DMS 273 treated with DMSO at 0.1 percent for 48 hours (cell line): ENCODE results near the gene CARMIL3.

ENCODE experiments used
- DNase-seq: peaks from one replicate; lab custom pipeline; 2025; lab: John Stamatoyannopoulos, UW

Gene CARMIL3

DNA sequence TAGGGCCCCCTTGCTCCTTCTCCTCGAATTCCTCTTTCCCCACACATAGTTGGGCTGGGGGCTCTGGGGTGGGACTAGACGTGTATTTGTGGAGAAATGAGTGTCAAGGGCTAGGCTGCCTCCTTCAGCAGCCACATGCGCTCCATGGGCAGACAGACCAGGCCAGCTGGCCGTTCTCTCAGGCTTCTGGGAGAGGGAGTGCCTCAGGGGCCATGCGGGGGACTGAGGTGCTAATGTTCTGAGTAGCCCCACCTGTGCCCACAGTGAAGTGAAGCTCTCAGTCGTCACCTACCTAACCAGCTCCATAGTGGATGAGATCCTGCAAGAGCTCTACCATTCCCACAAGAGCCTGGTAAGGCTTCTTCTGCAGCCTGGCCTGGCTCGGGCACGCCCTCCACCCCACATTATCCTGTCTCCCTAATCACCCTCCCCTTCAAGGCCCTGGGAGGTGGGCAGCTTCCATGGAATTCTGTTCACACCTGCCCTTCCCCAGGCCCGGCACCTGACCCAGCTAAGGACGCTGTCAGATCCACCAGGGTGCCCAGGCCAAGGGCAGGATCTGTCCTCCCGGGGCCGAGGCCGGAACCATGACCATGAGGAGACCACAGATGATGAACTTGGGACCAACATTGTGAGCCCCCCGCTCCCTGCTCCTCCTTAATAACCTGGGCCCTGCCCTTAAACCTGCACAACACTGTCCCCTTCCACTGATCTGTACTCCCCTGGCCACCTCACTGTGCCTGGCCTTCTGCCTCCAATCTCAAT is 10.6 kb downstream of the CARMIL3 start:
- no peak for DNase-seq

DNA sequence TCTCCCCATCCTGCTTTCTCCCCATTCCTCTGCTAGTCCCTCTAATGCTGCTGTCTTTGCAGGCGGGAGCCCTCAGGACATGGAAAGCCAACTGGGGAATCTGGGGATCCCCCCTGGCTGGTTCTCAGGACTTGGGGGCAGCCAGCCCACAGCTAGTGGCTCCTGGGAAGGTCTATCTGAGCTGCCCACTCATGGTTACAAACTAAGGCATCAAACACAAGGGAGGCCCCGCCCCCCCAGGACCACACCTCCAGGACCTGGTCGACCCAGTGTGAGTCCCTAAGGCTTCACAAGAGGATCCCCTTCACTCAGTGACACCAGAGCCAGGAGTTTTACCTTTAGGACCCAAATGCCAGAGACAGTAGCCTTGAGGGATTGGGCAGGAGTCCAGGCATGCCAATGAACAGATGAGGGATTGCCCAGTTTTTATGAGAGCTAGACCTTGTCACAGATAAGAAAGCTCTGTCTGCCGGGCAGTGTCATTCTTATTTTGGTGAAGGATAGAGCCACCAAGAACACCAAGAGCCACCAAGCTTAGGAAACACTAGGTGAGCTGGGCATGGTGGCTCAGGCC is 11.5 kb downstream of the CARMIL3 start:
- no peak for DNase-seq

DNA sequence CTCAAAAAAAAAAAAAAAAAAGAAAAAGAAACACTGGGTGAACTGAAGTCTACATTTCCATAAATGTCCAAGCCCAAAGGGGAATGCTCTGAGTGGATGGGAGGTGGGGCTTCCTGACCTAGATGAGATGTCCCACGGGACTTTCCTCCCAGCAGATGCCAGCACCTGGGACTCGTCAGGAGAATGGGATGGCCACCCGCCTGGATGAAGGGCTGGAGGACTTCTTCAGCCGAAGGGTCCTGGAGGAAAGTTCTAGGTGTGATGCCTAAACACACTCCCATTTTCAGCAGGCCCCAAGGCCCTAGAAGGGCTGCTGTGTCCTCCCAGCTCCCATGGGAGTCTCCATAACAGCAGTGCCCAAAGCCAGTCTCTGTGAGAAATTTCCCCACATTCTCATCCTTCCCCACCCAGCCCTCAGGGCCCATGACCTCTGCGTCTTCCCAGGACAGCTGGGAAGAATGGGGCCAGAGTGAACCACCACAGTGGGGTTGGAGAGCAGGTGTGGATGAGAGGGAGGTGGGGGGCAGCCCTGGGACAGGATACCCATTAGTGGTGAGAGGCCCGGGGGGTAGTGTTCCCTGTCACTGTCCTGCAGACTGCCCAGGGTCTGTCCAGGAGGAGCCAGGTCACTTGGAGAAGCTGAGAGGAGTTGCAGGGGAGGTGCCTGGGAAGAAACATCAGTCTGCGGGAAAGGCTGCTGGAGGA is 12.4 kb downstream of the CARMIL3 start:
- DNase-seq, result no peak

DNA sequence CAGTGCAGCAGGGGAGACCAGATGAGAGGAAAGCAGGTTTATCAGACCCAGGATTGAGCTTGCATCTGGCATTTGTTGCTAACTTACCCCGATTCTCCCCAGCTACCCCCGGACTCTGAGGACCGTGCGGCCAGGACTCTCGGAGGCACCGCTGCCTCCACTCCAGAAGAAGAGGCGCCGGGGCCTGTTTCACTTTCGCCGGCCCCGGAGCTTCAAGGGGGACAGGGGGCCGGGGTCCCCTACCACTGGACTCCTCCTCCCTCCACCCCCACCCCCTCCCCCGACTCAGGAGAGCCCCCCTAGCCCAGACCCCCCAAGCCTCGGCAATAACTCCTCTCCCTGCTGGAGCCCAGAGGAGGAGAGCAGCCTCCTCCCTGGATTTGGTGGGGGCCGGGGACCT is 13.0 kb downstream of the CARMIL3 start:
- DNase-seq, result no peak

DNA sequence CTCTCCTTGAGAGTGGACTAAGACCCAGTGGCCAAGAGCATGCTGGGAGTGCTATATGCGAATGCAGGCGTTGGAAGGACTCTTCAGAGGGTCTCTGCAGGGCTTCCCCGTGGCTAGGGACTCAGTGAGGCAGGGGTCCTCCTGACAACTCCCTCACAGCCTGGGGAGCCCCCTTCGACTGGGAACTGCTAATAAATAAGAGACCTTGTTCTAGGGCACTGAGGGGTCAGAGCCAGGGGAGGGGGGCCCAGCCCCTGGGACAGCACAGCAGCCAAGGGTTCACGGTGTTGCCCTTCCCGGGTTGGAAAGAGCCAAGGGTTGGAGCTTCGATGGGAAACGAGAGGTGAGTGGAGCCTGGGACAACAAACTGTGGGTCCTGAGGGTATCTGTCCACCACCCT is 13.6 kb downstream of the CARMIL3 start:
- DNase-seq, result no peak

DNA sequence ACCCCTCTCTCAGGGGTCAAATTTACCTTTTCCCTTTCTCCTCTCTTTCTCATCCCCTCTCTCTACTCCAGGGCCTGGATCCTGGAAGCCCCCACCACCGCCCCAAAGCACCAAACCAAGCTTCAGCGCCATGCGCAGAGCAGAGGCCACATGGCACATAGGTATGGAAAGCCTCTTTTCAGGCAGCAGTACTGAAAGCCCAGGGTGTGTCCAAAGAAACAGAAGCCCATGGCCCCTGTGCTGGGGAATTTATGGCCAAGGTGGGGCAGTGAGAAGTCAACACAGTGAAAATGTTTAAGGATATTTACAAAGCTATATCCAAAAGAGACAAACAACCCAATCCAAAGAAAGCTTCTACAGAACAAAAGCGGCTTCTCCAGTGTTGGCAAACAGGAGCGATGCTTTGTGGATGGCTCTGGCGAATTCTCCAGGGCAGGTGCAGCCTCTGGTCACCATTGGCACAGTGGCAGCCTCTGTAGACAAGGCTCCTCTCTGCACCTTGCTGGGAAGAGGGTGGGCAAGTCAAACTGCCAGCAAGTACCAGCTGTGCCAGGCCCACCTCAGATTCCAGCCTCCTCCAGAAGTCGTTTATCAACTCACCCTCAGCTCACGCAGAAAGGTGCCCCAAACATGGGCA is 14.8 kb downstream of the CARMIL3 start:
- DNase-seq, result no peak

DNA sequence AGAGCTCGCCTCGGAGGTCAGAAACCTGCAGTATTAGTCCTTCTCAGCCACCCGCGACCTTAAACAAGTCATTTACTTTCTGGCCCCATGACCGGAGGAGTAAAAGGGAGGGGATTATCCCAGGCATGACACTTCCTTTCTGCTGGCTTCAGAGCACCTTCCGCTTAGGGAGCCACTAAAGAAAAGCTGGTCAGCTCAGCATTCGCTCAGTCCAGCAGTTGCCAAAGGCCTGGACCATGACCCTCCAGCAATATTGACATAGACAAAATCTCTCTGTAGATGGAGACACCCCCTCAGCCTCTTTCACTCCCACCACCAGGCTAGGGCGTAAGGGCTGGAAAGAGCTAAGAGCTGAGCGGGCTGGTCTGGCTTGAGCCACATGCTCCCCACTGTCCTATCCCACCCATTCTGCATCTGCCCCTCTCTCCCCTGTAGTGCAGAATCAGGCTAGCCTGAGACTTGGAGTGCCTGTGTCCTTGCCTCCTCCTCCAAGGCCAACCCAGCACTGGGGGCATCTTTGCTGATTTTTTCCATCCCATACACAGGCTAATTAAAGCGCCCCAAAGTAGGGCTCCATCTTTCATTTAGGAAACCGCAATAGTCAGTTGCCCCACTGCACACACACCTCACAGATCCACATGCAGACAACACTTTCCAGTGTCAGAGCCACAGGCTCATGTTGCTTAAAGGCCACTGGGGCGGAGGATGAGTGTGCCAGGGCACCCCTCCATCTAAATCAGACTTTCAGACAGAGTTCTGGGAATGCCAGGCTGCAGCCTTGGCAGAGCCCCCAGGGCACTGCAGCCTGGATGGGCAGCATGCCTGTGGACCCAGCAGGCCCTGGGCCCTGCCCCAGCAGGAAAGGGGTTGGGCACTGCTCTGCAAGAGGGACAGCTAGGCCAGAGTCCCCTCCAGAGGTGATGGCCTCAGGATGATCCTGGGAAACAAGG is 15.6 kb downstream of the CARMIL3 start:
- no peak for DNase-seq

DNA sequence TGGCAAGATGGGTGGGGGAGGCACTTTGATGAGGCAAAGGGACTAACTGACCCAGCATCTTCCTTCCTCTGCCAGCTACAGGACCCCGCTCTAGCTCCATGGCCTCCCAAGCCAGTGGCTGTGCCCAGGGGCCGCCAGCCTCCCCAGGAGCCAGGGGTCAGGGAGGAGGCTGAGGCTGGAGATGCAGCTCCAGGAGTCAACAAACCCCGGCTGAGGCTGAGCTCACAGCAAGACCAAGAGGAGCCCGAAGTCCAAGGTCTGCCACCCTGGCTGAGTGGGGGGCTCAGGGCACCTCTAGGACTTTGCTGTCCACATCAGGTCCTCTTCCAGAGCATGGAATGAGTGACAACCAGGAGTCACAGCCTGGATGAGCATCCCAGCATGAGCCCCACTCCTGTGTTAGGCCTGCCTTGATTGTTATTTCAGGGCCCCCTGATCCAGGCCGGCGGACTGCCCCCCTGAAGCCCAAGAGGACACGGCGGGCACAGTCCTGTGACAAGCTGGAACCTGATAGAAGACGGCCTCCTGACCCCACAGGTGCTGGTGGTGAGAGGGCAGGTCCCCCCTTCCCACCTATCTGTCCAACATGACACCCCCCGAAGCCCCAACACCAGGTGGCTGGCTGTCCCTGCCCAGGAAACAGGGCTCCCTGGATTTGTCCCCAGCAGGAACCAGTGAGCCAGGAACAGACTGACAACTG is 17.1 kb downstream of the CARMIL3 start:
- DNase-seq, result no peak

DNA sequence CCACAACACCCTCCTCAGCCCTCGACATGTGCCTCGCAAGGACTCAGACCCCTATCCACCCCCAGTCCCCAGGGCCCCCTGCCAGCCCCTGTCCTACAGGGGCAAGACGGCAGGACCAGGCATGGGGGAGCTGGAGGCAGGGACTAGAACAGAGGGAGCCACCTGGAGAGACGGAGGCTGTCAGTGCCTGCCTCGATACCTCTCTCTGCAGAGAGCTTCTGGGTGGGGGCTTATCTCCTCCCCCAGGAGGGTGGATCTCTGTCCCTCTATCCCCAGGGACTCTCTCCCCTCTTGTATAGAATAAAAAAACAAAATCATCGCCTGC is 17.6 kb downstream of the CARMIL3 start:
- DNase-seq, result no peak

DNA sequence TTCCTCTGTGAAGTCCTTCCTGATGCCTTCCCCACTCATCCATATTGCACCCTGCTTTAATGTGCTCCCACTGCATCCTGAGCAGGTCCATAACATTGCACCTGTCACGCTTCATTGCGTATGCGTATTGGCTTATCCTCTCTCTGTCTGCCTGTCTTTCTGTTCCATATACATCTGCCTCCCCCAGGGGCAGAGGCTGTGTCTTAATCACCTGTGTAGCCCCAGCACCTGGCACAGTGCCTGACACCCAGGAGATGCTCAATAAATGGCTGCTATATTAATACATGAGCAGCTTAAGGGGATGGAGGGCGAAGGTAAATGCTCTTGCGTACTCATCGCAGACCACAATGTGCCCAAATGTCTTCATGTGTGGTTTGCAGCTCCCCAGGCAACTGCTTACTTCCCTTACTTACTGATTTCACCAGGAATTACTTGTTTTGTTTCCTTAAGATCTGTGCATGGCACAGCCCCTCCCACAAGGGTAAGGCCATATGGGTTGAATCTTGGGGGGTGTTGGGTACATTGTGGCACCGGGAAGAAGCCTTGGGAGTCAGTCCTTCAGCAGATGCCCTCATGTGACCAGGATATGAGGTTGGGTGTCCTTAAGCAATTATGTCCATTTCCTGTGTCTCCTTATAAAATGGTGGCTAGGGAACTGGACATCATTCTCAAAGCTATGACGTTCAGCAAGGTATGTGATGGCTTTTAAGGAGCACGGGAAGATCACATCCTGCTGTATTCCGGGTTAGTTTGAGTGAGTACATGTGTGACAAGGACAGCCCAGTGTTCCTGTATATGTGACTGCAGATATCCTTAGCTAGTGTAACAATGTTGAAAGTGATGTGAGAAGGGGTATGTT is 18.7 kb downstream of the CARMIL3 start:
- no peak for DNase-seq

DNA sequence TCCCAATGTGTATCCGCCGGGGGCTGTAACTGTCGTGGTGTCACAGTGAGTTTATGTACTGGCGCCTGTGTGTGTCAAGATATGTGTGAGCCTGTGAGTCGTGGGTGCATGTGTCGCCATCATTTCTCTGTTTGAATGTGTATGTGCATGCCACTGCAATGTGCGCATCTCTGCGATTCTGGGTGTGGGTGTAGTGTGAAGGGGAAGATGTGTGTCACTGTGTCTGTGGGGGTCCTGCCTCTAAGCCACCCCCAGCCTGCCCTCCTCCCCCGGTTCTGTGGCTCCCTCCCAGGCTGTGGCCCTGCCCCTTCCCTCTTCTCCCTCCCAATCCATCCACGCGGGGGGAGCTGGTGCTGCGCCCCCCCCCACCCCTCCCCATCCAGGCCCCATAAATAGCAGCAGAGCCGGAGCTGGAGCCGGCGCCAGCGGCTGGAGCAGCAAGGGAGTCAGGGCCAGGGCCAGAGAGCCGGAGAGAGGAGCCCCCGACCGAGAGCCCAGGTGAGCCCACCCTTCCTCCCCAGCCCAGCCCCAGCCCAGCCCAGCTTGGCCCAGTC is 19.4 kb downstream of the CARMIL3 start, which contains the start of gene CPNE6:
TSS of gene CPNE6 (plus strand) at position 419 of the 554 bp plus-strand sequence. CDS start 1,375 bp downstream, outside the sequence.
- DNase-seq, result no peak

DNA sequence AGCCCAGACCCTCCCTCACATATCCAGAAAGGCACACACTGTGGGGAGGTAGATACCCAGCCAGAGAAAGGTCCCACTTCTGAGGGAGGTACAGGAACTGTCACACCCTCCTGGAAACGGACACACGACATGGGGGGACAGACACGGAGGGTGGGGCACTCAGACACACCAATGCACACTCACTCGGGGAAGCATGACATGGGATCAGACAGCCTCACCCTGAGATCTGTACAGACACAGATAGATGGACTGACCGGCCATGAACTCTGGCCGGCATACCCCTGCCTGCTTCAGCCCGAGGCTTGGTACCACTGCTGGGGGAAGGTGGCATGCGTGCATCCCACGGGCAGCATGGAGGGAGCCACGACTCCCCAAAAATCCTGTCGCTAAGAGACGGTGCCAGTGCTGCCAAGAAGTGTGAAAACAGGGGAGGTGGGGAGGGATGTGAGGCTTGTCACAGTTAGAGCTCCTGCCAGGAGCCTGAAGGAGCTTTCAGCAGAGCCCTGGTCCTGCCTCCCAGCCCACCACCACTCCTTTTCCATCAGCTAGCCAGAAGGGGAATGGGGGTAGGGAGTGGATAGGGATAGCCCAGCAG is 20.1 kb downstream of the CARMIL3 start:
- no peak for DNase-seq

DNA sequence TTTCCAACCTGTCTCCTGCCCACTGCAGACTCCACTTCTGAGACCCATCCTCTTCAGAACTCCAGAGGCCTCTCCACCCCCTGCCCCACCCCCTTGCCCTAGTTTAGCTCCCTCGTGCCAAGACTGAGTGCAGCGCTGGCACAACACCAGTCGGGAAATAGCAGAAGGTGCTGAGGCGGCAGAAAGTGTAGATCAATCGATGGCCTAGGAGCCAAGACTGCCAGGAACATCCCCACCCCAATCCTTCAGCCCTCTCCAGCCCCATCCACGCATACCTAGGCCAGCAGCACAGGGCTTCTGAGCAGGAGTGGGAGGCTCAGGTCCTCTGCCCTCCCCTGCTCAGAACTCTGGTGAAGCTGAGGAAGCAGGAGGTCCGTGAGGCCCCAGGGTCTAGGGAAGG is 20.6 kb downstream of the CARMIL3 start:
- no peak for DNase-seq

DNA sequence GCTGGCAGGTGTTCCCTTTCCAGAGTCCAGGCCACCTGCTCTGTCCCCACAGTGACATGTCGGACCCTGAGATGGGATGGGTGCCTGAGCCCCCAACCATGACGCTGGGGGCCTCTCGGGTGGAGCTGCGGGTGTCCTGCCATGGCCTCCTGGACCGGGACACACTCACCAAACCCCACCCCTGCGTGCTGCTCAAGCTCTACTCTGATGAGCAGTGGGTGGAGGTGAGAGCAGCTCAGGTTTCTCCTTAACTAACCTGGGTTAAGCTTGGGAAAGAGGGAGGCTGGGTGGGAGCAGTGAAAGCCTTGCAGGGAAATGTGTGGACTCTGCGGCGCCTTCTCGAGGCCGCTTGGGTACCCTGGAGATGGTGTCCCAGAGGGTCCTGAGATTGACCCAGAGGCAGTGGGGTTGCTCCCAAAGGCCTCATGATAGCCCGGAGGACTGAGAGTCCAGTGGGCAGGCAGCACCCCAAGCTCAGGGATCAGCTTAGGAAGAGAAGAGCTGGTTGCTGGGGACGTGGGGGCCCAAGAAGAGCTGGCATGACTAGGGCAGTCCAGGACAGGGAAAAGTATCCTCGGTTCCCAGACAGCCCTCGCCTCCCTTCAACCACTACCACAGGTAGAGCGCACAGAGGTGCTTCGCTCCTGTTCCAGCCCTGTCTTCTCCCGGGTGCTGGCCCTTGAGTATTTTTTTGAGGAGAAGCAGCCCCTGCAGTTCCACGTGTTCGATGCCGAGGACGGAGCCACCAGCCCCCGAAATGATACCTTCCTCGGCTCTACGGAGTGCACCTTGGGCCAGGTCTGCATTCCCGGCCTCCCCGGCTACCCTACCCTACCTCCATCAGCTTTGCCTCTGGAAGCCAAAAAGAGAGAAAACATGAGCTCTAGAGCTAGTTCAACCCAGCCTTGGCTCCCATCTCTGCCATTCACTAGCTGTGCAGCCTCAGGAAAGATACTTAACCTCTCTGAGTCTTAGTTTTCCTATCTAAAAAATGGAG is 21.4 kb downstream of the CARMIL3 start:
- no peak for DNase-seq

DNA sequence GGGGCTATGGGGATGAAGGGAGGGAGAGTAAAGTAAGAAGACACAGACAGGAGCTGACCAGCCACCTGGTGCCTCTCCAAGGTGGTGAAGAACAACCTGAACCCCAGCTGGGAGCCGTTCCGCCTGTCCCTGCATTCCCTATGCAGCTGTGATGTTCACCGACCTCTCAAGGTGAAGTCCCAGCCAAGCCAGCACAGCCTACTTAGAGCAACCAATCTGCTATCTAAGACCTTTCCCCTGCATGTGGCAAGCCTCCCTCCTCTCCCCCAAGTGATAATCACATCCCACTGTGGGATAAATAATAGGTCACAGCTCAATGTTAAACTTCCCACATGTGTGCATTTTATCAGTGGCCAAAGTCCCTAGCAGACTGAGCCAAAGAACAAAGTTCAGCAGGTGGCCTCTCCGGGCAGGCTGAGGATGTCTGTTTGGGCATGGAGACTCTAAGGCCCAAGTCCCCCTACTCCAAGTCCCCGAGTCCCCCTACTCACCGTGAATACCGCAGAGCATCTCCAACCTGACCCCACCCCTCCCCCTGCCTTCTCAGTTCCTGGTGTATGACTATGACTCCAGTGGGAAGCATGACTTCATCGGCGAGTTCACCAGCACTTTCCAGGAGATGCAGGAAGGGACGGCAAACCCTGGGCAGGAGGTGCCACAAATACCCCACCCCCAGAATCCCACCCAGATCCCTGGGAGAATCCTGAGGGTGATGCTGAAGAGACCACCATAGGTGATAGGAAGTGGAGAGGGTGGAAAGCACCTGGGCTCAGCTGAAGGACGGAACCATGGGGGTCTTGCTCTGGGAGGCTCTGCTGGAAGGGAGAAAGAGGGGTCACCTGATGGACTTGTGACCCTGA is 23.0 kb downstream of the CARMIL3 start:
- no peak for DNase-seq

DNA sequence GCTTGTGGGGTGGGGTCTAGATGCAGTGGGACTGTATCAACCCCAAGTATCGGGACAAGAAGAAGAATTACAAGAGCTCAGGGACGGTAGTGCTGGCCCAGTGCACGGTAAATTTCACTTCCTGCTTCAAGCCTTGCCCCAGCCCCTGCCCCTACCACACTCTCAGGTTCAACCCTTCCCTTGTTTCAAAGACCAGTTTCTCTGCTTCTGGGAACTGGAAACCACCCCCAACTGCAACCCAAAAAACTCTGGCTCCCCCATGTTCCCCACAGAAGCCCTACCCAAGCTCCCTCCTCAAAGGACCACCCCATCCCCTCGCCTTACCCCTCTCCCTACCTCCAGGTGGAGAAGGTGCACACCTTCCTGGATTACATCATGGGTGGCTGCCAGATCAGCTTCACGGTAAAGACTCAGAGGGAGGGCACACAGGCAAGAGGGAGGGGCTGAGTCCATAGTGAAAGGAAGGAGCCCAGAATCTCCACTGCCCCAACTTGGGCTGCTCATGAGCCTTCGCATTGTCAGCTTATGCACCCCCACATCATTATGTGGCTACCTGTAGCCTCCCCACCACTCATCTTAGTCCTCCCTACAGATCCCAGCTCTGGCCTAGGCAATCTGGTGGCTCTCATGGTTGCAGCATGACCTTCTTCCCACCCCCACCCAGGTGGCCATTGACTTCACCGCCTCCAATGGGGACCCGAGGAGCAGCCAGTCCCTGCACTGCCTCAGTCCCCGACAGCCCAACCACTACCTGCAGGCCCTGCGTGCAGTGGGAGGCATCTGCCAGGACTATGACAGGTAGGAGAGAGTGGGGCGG is 23.9 kb downstream of the CARMIL3 start:
- no peak for DNase-seq

DNA sequence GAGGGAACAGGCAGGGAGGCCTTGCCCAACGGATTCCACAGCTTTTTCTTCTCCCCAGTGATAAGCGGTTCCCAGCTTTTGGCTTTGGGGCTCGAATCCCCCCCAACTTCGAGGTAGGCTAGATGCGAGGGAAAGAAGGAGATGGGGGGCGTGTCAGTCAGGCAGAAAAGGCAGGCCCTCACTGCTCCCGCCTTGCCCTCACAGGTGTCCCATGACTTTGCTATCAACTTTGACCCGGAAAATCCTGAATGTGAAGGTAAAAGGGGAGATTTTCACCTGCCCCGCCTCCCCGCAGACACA is 24.4 kb downstream of the CARMIL3 start:
- no peak for DNase-seq
